Stomach (tissue), 4 donors: ENCODE measurements around the gene F2R.

ENCODE experiments used
- EP300 ChIP-seq: sonication (generic); formaldehyde crosslinking; IDR thresholded peaks from one replicate; pipeline ENCODE4 v1.6.1; 2017; ENCODE audit warnings: antibody characterized with exemption
- POLR2A ChIP-seq, 4 donors: fragments of 450-650 bp; IDR thresholded peaks; one replicate each; pipeline ENCODE4 v1.6.1; 2016; ENCODE audit warnings: antibody characterized with exemption in 4 of 4, control low read depth in 2 of 4, mild to moderate bottlenecking in 1 of 4, moderate library complexity in 1 of 4
- POLR2AphosphoS5 ChIP-seq, 3 donors: sonication (generic); formaldehyde crosslinking; IDR thresholded peaks; one replicate each; pipeline ENCODE4 v1.6.1; 2016; ENCODE audit warnings: antibody characterized with exemption in 3 of 3
- TF ChIP-seq, protein P1 (sequence below), 7 experiments: fragments of 450-650 bp in 4 of 7; fragments of 200-600 bp in 3 of 7; sonication (generic) in 3 of 7; IDR thresholded peaks; one replicate each; pipeline ENCODE4 v1.5.1; 2016 to 2019; ENCODE audit warnings: antibody characterized with exemption in 7 of 7, control low read depth in 2 of 7, mild to moderate bottlenecking in 1 of 7

DNA sequence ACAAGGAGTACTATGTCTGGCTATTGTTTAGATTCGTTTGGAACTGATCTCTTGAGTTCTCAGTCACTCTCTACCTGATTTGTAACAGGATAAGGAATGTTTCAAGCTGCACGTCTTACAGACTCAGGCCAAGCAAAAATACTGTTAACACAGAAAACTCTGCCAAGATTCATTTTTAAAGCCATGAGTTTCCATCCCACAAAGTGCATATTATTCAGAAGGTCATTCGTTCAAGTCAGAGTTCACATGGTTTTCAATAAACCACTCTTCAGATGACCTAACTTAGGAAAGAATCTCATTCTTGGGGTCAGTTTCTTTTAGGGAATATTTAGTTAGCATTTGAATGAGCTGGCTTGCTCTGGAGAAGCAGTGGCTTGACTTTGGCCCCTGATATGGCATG is 49.3 kb downstream of the F2R start:
- TF ChIP-seq POLR2AphosphoS5 (IDR thresholded peaks at IDR 0.05) (no peak), POLR2A (IDR thresholded peaks at IDR 0.05) (no peak), EP300 (no peak)
- TF ChIP-seq, protein P1, sequence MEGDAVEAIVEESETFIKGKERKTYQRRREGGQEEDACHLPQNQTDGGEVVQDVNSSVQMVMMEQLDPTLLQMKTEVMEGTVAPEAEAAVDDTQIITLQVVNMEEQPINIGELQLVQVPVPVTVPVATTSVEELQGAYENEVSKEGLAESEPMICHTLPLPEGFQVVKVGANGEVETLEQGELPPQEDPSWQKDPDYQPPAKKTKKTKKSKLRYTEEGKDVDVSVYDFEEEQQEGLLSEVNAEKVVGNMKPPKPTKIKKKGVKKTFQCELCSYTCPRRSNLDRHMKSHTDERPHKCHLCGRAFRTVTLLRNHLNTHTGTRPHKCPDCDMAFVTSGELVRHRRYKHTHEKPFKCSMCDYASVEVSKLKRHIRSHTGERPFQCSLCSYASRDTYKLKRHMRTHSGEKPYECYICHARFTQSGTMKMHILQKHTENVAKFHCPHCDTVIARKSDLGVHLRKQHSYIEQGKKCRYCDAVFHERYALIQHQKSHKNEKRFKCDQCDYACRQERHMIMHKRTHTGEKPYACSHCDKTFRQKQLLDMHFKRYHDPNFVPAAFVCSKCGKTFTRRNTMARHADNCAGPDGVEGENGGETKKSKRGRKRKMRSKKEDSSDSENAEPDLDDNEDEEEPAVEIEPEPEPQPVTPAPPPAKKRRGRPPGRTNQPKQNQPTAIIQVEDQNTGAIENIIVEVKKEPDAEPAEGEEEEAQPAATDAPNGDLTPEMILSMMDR (IDR thresholded peaks at IDR 0.05) = no peak
